ENCODE results near the gene BARHL1. TPM values are rescaled to one million over a fixed set of nuclear protein-coding genes. Genes with fewer than 3 reads are reported as not detected.

Gene BARHL1
- total RNA-seq, 4 donors from 2014 or later = not detected

DNA sequence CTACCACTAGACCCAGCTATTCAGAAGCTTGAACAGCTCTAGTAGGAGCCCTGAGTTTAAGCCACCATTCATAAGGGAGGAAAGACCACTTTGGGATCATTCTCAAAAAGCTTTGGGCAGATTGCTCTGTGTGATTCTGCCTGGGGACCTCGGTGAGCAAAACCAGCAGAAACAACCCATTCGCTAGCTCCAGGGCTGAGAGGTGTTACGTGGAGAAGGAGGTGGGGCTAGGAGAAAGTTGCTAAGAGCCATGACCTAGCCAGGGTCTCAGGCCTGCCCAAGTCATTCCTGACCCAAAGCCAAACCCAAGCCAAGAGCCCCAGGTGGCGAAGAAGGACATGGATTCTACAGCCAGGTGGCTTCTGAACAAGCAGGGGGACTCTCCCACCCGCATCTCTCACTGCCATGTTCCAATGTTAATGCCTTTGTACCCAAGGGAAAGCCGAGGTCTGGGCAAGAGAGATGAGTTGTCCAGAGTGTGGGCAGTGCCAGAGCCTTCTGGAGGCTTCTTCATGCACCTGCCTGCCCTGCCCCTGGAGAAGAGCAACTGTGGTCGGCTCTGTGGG lies 4.0 kb upstream of the BARHL1 start:
- no peak overlapping the region for H3K4me3 ChIP-seq
- TF ChIP-seq, protein P1, sequence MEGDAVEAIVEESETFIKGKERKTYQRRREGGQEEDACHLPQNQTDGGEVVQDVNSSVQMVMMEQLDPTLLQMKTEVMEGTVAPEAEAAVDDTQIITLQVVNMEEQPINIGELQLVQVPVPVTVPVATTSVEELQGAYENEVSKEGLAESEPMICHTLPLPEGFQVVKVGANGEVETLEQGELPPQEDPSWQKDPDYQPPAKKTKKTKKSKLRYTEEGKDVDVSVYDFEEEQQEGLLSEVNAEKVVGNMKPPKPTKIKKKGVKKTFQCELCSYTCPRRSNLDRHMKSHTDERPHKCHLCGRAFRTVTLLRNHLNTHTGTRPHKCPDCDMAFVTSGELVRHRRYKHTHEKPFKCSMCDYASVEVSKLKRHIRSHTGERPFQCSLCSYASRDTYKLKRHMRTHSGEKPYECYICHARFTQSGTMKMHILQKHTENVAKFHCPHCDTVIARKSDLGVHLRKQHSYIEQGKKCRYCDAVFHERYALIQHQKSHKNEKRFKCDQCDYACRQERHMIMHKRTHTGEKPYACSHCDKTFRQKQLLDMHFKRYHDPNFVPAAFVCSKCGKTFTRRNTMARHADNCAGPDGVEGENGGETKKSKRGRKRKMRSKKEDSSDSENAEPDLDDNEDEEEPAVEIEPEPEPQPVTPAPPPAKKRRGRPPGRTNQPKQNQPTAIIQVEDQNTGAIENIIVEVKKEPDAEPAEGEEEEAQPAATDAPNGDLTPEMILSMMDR (IDR thresholded peaks at IDR 0.05) = no peak
- no peak for TF ChIP-seq POLR2A (IDR thresholded peaks at IDR 0.05)
- no peaks in the 10 kb centered on the region for H3K36me3 ChIP-seq
- H3K4me1 ChIP-seq = peaks cover 0 to 12% (median 0%) of the 10 kb centered on the region in 4 donors
- peaks cover 0 to 51% of the 10 kb centered on the region in 2 donors for H3K27me3 ChIP-seq
- no peak overlapping the region for H3K27ac ChIP-seq
- H3K9me3 ChIP-seq = peaks cover 0 to 8% (median 0%) of the 10 kb centered on the region in 4 donors
- DNase-seq = no peak

DNA sequence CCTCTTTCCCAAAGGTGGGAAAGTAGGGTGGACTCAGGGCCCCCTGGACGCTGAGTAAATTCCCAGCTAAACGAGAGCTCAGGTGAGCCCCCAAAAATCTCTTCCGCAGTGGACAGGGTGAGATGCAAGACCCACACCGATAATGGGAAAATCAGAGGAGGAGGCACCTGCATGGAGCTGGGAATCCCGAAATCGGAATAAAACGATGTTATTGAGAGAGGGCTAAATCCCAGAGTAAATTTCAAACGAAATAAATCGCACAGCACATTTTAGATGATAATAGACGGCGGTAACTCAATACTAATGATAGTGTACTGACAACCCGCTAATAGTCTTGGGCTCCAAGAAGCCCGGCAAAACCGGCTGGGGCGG lies 3.0 kb upstream of the BARHL1 start:
- peaks cover 0 to 8% (median 0%) of the 10 kb centered on the region in 4 donors for H3K9me3 ChIP-seq
- DNase-seq = no peak
- peaks cover 0 to 12% (median 0%) of the 10 kb centered on the region in 4 donors for H3K4me1 ChIP-seq
- no peak overlapping the region for H3K4me3 ChIP-seq
- no peaks in the 10 kb centered on the region for H3K36me3 ChIP-seq
- no peak for TF ChIP-seq POLR2A (IDR thresholded peaks at IDR 0.05)
- H3K27me3 ChIP-seq = peaks cover 0 to 57% of the 10 kb centered on the region in 2 donors
- H3K27ac ChIP-seq = no peak overlapping the region

DNA sequence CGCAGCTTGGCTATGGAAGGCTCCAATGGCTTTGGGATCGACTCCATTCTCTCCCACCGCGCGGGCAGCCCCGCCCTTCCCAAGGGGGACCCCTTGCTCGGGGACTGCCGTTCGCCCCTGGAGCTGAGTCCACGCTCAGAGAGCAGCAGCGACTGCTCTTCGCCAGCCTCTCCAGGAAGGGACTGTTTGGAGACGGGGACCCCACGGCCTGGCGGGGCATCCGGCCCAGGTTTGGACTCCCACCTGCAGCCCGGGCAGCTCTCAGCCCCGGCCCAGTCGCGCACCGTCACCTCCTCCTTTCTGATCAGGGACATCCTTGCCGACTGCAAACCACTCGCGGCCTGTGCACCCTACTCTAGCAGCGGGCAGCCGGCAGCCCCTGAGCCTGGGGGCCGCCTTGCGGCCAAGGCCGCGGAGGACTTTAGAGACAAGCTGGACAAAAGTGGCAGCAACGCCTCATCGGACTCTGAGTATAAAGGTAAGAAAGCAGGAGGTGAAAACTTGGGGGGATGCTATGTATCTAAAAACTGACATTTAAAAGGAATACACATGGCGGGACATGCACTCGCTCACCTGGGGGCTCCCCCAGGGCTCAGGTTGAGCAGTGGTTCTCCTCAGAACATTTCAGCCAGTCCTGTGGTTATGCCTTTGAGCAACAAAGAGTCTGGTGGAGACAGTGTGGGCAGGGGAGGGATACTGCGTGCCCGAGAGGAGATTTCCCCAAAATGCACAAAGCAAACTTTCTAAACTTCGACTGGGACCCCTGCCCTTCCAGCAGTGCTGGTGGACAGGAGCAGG lies 579 bp downstream of the BARHL1 start:
- Histone ChIP-seq H3K27ac (no peak overlapping the region), H3K4me3 (no peak overlapping the region), H3K27me3 (peaks cover 0 to 91% of the 10 kb centered on the region in 2 donors), H3K9me3 (peaks cover 0 to 8% (median 0%) of the 10 kb centered on the region in 4 donors), H3K36me3 (no peaks in the 10 kb centered on the region), H3K4me1 (peaks cover 0 to 12% (median 4%) of the 10 kb centered on the region in 4 donors)
- no peak for TF ChIP-seq POLR2A (IDR thresholded peaks at IDR 0.05)
- TF ChIP-seq, protein P1 (IDR thresholded peaks at IDR 0.05) = no peak
- no peak for DNase-seq

DNA sequence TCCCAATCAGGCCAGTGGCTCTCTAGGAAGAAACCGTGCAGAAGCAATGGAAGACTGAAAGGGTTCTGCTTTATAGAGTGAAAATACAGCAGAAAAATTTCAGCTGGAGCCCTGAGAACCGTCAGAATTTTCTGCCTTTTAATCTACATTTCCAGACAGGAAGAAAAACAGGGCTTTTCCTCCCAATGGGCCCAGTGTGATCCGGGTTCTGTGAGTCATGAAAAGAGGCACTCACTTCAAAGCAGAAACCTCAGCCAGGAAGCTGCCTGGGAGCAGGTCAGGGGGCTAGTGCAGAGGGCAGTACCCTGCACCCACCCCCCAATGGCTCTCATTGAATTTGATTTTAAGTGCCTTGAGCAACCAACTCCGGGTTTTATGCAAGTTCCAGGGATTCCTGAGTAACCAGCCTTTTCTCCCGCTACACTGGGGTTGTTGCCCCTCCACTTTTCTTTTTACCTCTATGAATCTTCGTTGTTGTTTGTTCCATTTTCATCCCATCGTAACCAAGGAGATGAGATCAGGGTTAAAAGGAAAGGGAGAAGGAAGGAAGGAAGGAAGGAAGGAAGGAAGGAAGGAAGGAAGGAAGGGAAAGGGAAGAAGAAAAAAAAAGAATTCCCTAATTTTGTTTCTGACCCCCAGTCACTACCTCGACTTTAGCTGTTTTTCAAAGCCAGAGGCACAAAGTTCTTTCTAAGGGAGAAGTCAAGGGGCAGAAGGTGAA lies 1.3 kb downstream of the BARHL1 start:
- no peaks in the 10 kb centered on the region for H3K36me3 ChIP-seq
- TF ChIP-seq POLR2A (IDR thresholded peaks at IDR 0.05) = no peak
- TF ChIP-seq, protein P1 (IDR thresholded peaks at IDR 0.05) = no peak

DNA sequence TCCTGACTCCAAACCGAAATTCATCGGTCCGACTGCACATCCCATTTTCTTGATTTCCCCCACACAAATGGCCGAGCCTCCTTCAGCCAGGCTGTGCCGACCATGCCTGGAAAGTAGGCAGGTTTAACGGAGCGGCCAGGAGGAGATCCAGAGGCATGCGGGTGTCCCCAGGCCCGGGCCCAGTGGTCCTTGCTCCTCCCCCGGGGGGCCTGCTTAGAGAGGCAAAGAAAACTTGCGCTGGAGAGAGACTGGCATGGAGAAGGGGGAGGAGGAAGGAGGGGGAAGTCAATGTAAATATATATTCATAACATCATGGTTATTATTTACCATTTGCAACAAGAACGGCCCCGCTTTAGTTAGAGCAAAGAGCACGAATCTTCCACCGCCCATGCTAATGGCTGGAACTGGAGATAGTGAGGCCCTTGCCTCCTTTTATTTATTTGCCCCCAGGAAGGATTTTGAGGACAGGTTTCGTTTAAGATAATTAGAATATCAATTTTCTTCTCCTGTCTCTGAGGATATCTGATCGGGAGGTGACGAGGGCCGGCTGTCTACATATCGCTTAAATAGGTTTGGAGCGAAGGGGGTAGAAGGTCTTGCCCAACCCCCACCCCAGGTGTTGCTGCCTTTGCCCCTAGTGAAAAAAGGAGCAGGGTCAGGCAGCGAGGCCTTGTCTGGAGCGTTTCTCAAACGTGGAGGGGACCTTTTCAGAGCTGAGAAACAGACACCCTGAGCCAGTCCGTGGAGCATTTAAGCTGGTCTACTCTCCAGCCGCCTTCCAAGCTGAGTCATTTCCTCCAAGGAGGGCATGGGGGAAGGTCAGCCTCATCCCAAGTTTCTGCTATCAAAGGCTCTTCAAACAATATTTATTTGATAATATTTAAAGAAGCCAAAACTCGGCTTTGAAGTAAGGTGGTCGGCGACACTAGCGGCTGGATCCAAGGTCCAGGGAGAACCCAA lies 2.5 kb downstream of the BARHL1 start:
- H3K27me3 ChIP-seq = peaks cover 0 to 95% of the 10 kb centered on the region in 2 donors
- no peak overlapping the region for H3K4me3 ChIP-seq
- peaks cover 0 to 21% (median 4%) of the 10 kb centered on the region in 4 donors for H3K4me1 ChIP-seq
- TF ChIP-seq POLR2A (IDR thresholded peaks at IDR 0.05) = no peak
- TF ChIP-seq, protein P1 (IDR thresholded peaks at IDR 0.05) = no peak
- DNase-seq = no peak
- no peak overlapping the region for H3K27ac ChIP-seq
- no peaks in the 10 kb centered on the region for H3K36me3 ChIP-seq
- peaks cover 0 to 8% (median 0%) of the 10 kb centered on the region in 4 donors for H3K9me3 ChIP-seq

More for the DNA sequence above, 1.3 kb downstream of the BARHL1 start:
- Histone ChIP-seq H3K4me3 (no peak overlapping the region), H3K4me1 (peaks cover 0 to 12% (median 4%) of the 10 kb centered on the region in 4 donors), H3K27ac (no peak overlapping the region), H3K27me3 (peaks cover 0 to 95% of the 10 kb centered on the region in 2 donors), H3K9me3 (peaks cover 0 to 8% (median 0%) of the 10 kb centered on the region in 4 donors)
- DNase-seq = no peak

Data from Peyer's patch (tissue), 4 donors.